Neural cell (in vitro differentiated cells): ENCODE data around the gene DOCK4.

Experiments used
- EP300 ChIP-seq: fragments of 450-650 bp; conservative IDR thresholded peaks from 2 replicates; pipeline ENCODE4 v1.6.1; 2014; ENCODE audit warnings: antibody characterized with exemption, mild to moderate bottlenecking, moderate library complexity; ENCODE audit not compliant: poor library complexity, severe bottlenecking
- EZH2 ChIP-seq: fragments of 200-600, 300-800 bp; shearing (Covaris generic), sonication (generic); IDR thresholded peaks from 2 replicates; pipeline ENCODE4 v1.6.1; 2014; ENCODE audit warnings: antibody characterized with exemption, low read length, borderline replicate concordance, mild to moderate bottlenecking; ENCODE audit not compliant: insufficient read depth, poor library complexity, severe bottlenecking
- REST ChIP-seq: IDR thresholded peaks from 2 replicates; pipeline ENCODE4 v1.6.1; 2012; ENCODE audit warnings: borderline replicate concordance
- TF ChIP-seq, protein P1 (sequence below): fragments of 450-650 bp; IDR thresholded peaks from 2 replicates; pipeline ENCODE4 v1.5.1; 2014; ENCODE audit warnings: antibody characterized with exemption, mild to moderate bottlenecking, moderate library complexity; ENCODE audit not compliant: poor library complexity, severe bottlenecking

GRCh38 chr7:112012242-112012641 lies 194.0 kb downstream of the DOCK4 start:
- no peak for TF ChIP-seq EP300
- TF ChIP-seq, protein P1, sequence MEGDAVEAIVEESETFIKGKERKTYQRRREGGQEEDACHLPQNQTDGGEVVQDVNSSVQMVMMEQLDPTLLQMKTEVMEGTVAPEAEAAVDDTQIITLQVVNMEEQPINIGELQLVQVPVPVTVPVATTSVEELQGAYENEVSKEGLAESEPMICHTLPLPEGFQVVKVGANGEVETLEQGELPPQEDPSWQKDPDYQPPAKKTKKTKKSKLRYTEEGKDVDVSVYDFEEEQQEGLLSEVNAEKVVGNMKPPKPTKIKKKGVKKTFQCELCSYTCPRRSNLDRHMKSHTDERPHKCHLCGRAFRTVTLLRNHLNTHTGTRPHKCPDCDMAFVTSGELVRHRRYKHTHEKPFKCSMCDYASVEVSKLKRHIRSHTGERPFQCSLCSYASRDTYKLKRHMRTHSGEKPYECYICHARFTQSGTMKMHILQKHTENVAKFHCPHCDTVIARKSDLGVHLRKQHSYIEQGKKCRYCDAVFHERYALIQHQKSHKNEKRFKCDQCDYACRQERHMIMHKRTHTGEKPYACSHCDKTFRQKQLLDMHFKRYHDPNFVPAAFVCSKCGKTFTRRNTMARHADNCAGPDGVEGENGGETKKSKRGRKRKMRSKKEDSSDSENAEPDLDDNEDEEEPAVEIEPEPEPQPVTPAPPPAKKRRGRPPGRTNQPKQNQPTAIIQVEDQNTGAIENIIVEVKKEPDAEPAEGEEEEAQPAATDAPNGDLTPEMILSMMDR, result no peak
- TF ChIP-seq EZH2, result no peak
- no peak for TF ChIP-seq REST
